GM19240 (cell line): ENCODE measurements around the gene COQ4.

Experiments
- DNase-seq: peaks from one replicate; pipeline ENCODE4 v3.0.0; 2011; ENCODE audit warnings: low spot score; ENCODE audit not compliant: insufficient read length

Gene COQ4

DNA sequence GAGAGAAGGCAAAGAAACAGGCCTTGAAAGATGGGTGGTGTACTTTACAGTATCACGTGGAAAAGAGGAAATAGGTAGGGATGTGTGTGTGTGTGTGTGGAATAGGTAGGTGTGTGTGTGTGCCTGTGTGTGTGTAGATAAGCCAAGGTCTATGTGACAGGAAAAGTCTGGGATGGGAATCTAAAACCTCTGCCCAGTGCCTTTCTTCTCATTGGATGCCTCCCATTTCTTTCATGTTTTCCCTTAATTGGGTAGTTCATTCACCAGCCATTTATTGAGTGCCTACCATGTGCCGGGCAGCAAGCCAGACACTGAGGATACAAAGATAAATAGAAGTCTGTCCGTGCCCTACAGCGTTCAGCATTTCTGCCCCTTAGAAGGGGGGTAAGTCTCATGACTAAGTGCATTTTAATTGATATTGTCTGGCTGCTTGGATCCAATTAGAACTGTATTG lies 49.6 kb downstream of the COQ4 start:
- DNase-seq: no peak

DNA sequence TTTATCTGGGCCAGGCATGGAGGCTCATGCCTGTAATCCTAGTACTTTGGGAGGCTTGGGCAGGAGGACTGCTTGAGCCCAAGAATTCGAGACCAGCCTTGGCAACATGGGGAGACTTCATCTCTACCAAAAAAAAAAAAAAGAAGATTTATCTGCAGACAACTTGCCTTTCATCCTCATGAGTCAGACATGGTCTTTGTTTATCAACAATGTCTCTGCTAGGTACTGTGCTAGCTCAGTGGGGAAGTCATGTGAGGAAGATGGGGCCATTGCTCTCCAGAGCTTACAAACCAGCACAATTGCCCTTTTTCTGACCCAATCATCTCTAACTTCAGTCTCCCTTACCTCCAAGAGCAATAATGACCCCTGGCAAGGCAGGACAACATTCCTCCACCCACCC lies 50.1 kb downstream of the COQ4 start:
- DNase-seq: no peak

- DNase-seq: no peak
Measured at GRCh38 chr9:128374221-128374675, 51.6 kb downstream of the COQ4 start.

DNA sequence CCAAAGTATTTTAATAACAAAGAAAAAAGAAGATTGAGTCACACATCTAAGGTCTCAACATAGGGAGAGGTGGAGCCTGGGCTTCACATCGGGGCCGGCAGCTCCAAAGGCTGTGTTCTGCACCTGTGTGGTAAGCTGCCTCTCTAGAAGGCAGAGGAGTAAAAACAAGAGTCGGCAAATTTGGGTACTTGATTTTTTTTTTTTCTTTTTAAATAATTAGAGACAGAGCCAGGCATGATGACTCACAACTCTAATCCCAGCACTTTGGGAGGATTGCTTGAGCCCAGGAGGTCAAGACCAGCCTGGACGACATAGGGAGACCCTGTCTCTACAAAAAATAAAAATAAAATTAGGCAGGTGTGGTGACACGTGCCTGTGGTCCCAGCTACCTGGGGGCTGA lies 53.2 kb downstream of the COQ4 start:
- no peak for DNase-seq

DNA sequence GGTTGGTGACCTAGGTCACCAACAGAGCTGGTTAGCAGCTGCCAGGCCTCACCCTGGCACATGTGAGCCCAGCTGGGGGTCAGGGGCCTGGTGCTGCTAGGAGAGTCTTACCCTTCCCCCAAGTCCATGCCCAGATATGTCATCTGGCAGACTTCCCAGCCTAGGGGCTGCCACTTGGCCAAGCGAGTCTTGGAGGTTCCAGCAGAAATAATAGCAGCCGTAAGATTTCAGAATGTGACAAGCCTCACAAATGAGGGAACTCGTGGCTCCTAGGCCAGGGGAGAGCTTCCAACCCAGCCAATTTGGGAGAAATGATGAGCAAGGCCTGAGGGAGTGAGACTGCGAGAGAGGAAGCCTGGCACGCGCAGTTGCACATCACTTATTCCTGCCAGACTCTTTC lies 59.6 kb downstream of the COQ4 start:
- DNase-seq: no peak

GRCh38 chr9:128383007-128383753 lies 60.5 kb downstream of the COQ4 start:
- no peak for DNase-seq
